ENCODE measurements around the gene TBC1D7.

GRCh38 chr6:13370623-13371022 lies 42.3 kb upstream of the TBC1D7 start:
- TF ChIP-seq CTCF (conservative IDR thresholded peaks at IDR 0.05 in 1 of 2, IDR thresholded peaks at IDR 0.05 in 1 of 2; ENCODE audit: extremely low read depth in 1 of 2, insufficient read depth in 1 of 2, low read depth in 1 of 2, low read length in 2 of 2) (no peak), EZH2 (IDR thresholded peaks at IDR 0.05; ENCODE audit: borderline replicate concordance, low read length) (no peak)
